Osteoblast (primary cell): ENCODE data around the gene KLC1. TPM values are rescaled to one million over a fixed set of nuclear protein-coding genes. Genes with fewer than 3 reads are reported as not detected.

Experiments used
- DNase-seq: peaks from one replicate; pipeline ENCODE4 v3.0.0; 2011; ENCODE audit warnings: low spot score, mixed read lengths; ENCODE audit not compliant: insufficient read length; ENCODE audit errors: missing footprints
- H2AFZ ChIP-seq: 2 replicates; pipeline ENCODE4 v1.6.0; 2011; ENCODE audit warnings: mild to moderate bottlenecking, low read length
- H3K27ac ChIP-seq: 2 replicates; pipeline ENCODE4 v1.5.1; 2011; ENCODE audit warnings: mild to moderate bottlenecking, low read depth, low read length, moderate library complexity
- H3K27me3 ChIP-seq: 2 replicates; pipeline ENCODE4 v1.6.0; 2012; ENCODE audit warnings: mild to moderate bottlenecking, control low read depth, inconsistent platforms, low read length, moderate library complexity; ENCODE audit not compliant: insufficient read depth
- H3K36me3 ChIP-seq: 2 replicates; pipeline ENCODE4 v1.5.1; 2011; ENCODE audit warnings: mild to moderate bottlenecking, low read length, control low read depth, moderate library complexity; ENCODE audit not compliant: insufficient read depth
- H3K4me1 ChIP-seq: 2 replicates; pipeline ENCODE4 v1.5.1; 2011; ENCODE audit warnings: mild to moderate bottlenecking, low read length, control low read depth, moderate library complexity; ENCODE audit not compliant: insufficient read depth
- H3K4me2 ChIP-seq: 2 replicates; pipeline ENCODE4 v1.6.0; 2011; ENCODE audit warnings: mild to moderate bottlenecking, low read length; ENCODE audit not compliant: insufficient read depth
- H3K4me3 ChIP-seq: fragments of 200-600 bp; sonication (generic); 3 replicates; pipeline ENCODE4 v1.5.1; 2012; ENCODE audit warnings: mild to moderate bottlenecking, low read length, inconsistent platforms; ENCODE audit not compliant: insufficient read depth
- H3K79me2 ChIP-seq: 2 replicates; pipeline ENCODE4 v1.6.0; 2012; ENCODE audit warnings: mild to moderate bottlenecking, low read length, control low read depth, inconsistent platforms; ENCODE audit not compliant: insufficient read depth
- H3K9me3 ChIP-seq: 2 replicates; pipeline ENCODE4 v1.5.1; 2011; ENCODE audit warnings: low read depth, low read length, control low read depth
- H4K20me1 ChIP-seq: 2 replicates; pipeline ENCODE4 v1.6.0; 2012; ENCODE audit warnings: mild to moderate bottlenecking, low read length, control low read depth; ENCODE audit not compliant: insufficient read depth
- CTCF ChIP-seq: IDR thresholded peaks from 2 replicates; pipeline ENCODE4 v1.5.1; 2011; ENCODE audit warnings: mild to moderate bottlenecking, low read depth, low read length, moderate library complexity; ENCODE audit errors: extremely low read depth
- total RNA-seq: library from RNA; depleted of rRNA; stranded (reverse); fragments of >200 nt; gene quantifications from 2 replicates; pipeline ENCODE4 v1.2.3, GENCODE V29; 2012

Gene KLC1
- total RNA-seq, 1 donor, result 205 TPM

- no peak for TF ChIP-seq CTCF
- Histone ChIP-seq H3K79me2 (peaks cover 86% of the 10 kb centered on the region), H3K27me3 (no peaks in the 10 kb centered on the region), H2AFZ (no peak overlapping the region), H3K36me3 (peaks cover 61% of the 10 kb centered on the region), H3K9me3 (no peaks in the 10 kb centered on the region), H3K4me1 (peaks cover 14% of the 10 kb centered on the region), H3K27ac (no peak overlapping the region), H3K4me3 (no peak overlapping the region), H4K20me1 (peaks cover 24% of the 10 kb centered on the region), H3K4me2 (no peak overlapping the region)
- peak; percentile 13 for DNase-seq
These were observed 63.9 kb downstream of the KLC1 start for GRCh38 chr14:103692871-103693270.

GRCh38 chr14:103693515-103693914, 64.5 kb downstream of the KLC1 start:
- peaks cover 89% of the 10 kb centered on the region for H3K79me2 ChIP-seq
- H2AFZ ChIP-seq, result no peak overlapping the region

GRCh38 chr14:103694572-103695026, 65.6 kb downstream of the KLC1 start:
- Histone ChIP-seq H3K4me3 (no peak overlapping the region), H2AFZ (no peak overlapping the region), H3K27ac (no peak overlapping the region), H3K27me3 (no peaks in the 10 kb centered on the region), H4K20me1 (peaks cover 18% of the 10 kb centered on the region), H3K79me2 (peaks cover 90% of the 10 kb centered on the region), H3K4me1 (peaks cover 1% of the 10 kb centered on the region), H3K4me2 (no peak overlapping the region), H3K36me3 (peaks cover 59% of the 10 kb centered on the region), H3K9me3 (no peaks in the 10 kb centered on the region)
- TF ChIP-seq CTCF, result no peak
- peak; percentile 64 for DNase-seq

More at GRCh38 chr14:103693515-103693914, 64.5 kb downstream of the KLC1 start:
- H3K4me2 ChIP-seq, result no peak overlapping the region
- H4K20me1 ChIP-seq, result peaks cover 24% of the 10 kb centered on the region
- no peak for TF ChIP-seq CTCF
- no peak overlapping the region for H3K4me3 ChIP-seq
- no peaks in the 10 kb centered on the region for H3K27me3 ChIP-seq
- H3K4me1 ChIP-seq, result peaks cover 12% of the 10 kb centered on the region
- peaks cover 62% of the 10 kb centered on the region for H3K36me3 ChIP-seq
- H3K9me3 ChIP-seq, result no peaks in the 10 kb centered on the region
- peak; percentile 19 for DNase-seq
- H3K27ac ChIP-seq, result no peak overlapping the region

- Histone ChIP-seq H3K27me3 (no peaks in the 10 kb centered on the region), H2AFZ (no peak overlapping the region), H3K4me2 (no peak overlapping the region), H3K36me3 (peaks cover 64% of the 10 kb centered on the region), H3K27ac (no peak overlapping the region), H3K9me3 (no peaks in the 10 kb centered on the region), H3K4me3 (no peak overlapping the region), H3K4me1 (no peaks in the 10 kb centered on the region), H3K79me2 (peaks cover 88% of the 10 kb centered on the region), H4K20me1 (peaks cover 14% of the 10 kb centered on the region)
- TF ChIP-seq CTCF, result no peak
- DNase-seq, result peak; percentile 87
These were observed 66.5 kb downstream of the KLC1 start for GRCh38 chr14:103695296-103696069.
